Activated T-helper 9 cell treated with anti-CD3 and anti-CD28 coated beads, Interleukin-2, amount 50 U/mL, for 16 hours (primary cell): ENCODE results near the gene LIM2.

Experiments used
- DNase-seq: peaks from one replicate; pipeline ENCODE4 v3.0.0-alpha.2; 2020; ENCODE audit warnings: low read depth

The LIM2 gene

GRCh38 chr19:51396175-51396574, 8.4 kb upstream of the LIM2 start:
- DNase-seq, result no peak

- DNase-seq, result peak; percentile 76
Observed at GRCh38 chr19:51394050-51394836, 6.5 kb upstream of the LIM2 start.

DNA sequence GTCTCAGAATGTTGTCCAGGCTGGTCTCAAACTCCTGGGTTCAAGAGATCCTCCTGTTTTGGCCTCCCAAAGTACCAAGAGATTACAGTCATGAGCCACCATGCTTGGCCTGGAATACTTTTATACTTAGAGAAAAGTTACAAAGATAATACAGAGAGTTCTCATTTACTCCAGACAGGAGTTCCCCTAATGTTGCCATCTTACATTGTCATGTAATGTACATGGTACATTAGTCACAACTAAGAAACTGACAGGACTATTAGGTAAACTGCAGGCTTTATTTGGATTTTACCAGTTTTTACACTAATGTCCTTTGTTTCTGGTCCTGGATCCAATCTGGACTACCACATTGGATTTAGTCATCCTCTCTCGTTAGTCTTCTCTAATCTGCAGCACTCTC, 4.9 kb upstream of the LIM2 start:
- DNase-seq, result no peak

DNA sequence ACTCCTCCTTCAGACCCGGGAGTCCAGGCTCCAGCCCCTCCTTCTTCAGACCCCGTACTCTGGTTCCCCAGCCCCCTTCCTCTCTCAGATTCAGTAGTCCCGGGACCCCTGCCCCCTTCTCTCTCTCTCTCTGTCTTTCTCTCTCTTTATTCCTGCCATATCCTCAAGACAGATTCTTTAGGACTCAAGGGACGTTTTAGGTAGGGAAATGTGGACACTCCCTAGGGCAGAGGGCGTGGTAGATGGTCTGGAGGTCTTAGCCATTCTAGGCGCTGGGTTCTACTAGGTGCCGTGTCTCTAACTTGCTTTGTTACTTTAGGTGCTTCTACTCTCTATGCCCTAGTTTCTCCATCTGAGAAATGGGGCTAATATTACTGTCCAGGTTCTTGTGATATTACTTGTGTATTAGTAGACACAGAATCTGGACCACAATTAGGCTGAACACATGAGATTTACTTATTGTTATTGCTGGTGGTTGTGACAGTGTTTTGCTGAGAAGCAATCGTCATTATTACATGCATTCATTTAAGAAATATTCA, 3.4 kb upstream of the LIM2 start:
- no peak for DNase-seq

- no peak for DNase-seq
Observed at GRCh38 chr19:51389143-51389542, 1.4 kb upstream of the LIM2 start.

GRCh38 chr19:51386882-51387520, 773 bp downstream of the LIM2 start:
- no peak for DNase-seq

GRCh38 chr19:51382004-51382403, 5.8 kb downstream of the LIM2 start:
- no peak for DNase-seq

DNA sequence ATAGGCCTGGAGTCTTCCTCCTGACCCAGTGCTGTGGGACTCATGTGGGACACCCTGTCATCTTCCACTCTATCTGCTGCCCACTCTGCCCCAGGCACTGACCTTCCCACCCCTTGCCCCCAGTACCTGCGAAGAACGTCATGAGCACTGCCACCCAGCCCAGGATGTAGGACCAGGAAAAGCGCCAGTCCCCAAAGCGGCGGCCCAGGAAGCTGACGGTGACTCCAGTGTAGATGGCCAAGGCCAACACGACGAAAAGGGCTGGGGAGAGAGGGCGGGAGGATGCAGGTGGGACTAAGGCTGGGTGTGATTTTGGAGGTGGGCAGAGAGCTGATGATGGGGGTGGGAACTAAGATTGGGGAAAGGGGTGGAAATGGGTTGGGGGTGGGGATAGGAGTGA, 7.4 kb downstream of the LIM2 start:
- no peak for DNase-seq

DNA sequence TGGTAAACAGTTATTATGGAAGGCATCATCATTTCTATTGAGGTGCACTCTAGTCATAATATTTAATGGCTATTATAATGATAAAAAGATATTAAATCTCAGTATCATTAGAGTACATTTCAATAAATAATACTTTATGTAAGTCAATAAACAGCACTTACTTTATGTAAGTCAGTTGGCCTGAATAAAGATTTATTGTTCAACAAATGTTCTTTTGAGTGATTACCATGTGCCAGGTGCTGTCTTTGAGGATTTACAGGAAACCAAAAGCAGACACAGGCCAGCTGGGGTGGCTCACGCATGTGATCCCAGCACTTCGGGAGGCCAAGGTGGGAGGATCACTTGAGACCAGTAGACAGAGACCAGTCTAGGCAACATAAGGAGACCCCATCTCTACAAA, 10.4 kb downstream of the LIM2 start:
- DNase-seq, result no peak

DNA sequence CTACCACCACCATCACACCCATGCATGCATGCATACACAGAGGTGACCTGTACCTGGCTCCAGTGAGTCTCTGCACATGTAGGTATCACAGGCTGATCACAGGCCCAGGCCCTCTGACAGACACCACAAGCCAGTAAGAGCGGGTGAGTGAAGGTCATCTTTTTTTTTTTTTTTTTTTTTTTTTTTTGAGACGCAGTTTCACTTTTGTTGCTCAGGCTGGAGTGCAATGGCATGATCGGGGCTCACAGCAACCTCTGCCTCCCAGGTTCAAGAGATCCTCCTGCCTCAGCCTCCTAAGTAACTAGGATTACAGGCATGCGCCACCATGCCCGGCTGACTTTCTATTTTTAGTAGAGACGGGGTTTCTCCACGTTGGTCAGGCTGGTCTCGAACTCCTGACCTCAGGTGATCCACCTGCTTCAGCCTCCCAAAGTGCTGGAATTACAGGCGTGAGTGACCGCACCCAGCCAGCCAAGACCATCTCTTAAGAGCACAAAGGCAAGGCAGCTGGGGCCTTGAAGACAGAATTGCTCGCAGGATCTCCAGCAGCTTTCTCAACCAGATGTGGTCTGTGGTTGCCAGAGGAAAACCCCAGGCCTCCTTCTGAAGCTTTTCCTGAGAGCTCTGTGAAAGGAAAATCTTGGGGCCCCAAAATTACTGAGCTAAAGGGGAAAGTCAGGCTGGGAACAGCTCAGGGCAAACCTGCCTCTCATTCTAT, 12.1 kb downstream of the LIM2 start:
- DNase-seq, result no peak

DNA sequence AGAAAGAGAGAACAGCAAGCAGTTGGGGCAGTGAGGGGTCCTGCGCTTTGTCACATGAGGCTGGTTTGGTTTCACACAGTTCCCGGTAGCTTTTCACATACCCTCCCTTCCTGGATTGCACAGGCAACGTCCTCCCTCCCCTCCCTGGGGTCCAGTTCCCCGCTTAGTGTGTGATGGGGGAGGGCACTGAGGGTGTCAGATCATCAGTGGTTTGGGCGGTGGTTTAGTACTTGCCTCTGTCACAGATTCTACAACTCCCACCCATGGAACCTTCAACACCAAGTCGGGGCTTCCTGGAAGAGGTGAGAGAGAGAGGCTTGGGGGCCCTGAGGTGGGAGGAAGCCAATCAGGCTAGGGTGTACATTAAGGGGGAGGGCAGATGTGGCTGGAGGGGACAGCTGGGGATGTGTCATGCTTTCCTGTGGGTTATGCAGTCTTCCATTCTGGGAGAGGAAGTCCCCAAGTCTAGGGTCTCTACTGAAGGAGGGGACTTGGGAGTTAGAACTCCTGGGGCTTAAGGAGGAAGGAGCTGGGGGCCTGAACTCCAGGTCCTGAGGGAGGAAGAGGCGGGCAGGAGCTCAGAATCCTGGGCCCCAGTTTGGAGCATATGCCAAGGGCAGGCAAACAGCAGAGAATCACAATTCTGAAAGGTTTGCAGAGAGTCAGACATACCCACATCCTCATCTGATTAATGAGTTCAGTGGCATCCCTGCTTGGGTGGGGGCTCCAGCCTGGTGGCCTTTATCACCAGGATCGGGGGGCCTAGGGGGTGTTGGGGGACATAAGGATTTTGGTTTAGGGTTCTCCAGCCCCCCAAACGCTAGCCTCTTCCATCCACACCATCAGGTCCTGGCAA, 14.9 kb downstream of the LIM2 start, which contains the start of gene NKG7:
TSS of gene NKG7 (minus strand) at position 6 of the 856 bp plus-strand sequence. CDS start 119 bp downstream, outside the sequence.
- peak; percentile 66 for DNase-seq

DNA sequence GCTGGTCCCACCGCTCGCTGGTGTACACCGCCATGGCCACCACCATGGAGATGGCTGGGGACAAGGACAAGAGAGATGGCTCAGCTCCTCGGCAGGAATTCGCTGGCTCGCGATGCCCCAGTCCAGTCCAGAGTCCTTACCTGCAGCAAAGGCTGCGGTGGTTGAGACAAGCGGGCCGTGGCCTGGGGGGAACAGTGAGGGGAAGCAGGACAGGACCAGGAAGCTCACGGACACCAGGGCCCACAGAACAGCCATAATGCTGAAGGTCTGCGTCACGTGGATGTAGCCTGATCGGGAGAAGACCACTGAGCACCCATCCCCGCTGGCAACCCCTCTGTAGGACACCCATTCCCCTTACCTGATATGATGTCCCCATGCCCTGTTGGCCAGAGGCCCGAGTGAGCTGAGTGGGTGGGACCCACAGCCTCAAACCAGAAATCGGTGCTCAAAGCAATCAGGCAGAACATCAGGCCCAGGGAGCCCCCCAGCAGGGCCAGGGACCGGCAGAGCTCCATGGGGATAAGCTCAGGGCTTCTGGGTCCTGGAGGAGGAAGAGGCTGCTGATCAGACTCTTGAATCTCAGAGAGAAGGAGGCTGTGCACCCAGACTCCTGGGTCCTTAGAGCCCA, 15.6 kb downstream of the LIM2 start:
- no peak for DNase-seq

GRCh38 chr19:51371186-51371690, 16.5 kb downstream of the LIM2 start:
- no peak for DNase-seq

- DNase-seq, result no peak
Observed at GRCh38 chr19:51370230-51370629, 17.5 kb downstream of the LIM2 start.

GRCh38 chr19:51368366-51369282, 19.1 kb downstream of the LIM2 start, which contains the start of gene CLDND2:
Gene CLDND2, minus strand, starts transcription at chr19:51369003. Its CDS starts 426 bp downstream, at chr19:51368577.
- no peak for DNase-seq

DNA sequence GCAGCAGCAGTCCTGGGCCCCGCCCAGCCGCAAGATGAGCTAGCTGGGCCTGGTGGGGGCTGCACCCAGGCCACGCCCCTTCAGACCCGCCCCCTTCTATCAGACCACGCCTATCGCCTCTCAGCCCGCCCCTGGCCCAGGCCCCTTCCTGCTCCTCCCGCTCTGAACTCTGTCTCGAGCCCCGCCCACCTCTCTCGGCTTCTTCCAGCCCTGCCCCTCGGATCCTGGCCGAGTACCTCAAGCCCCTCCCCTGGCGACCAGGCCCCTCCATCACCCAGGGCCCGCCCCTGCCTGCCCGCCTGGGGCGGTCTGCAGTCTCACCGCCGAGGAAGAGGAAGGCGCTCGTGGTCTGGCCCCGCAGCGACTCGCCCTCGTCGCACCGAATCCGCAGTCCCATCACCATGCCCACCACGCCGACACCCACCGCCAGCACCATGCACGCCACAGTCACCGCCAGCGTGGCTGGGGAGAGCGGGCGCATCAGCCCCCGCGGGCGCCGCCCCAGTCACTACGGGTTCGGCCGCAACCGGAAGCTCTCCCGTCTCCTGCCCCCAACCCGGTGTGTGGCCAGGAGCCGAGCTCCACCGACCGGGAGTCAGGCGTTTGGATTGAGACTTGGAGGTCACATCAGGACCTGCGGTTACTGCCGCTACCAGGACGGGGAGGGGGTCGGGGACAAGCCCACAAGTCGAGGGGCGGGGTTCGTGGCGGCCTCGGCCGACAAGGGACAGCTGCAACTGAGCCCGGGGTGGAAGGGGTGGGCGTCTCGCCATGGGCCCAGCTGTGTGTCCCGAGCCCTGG, 20.0 kb downstream of the LIM2 start:
- peak; percentile 93 for DNase-seq

GRCh38 chr19:51367255-51367564, 20.6 kb downstream of the LIM2 start:
- DNase-seq, result no peak

- DNase-seq, result peak; percentile 85
Observed at GRCh38 chr19:51366389-51367254, 21.2 kb downstream of the LIM2 start.
